Measurements from ENCODE around the gene ELOVL7.

The ELOVL7 gene

DNA sequence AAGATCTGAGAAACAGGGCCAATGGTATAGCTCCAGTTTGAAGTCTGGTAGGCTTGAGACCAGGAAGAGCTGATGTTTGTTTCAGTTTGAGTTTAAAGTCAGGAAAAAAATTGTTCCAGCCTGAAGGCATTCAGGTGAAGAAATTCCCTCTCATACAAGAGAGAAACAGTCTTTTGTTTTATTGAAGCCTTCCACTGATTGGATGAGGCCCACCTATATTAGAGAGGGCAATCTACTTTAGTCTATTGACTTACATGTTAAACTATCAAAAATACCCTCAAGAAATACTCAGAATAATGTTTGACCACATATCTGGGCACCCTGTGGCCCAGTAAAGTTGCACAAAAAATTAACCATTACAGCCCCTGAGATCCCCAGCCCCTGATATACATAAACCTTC is 138.9 kb downstream of the ELOVL7 start:
- DNase-seq, result no peak

DNA sequence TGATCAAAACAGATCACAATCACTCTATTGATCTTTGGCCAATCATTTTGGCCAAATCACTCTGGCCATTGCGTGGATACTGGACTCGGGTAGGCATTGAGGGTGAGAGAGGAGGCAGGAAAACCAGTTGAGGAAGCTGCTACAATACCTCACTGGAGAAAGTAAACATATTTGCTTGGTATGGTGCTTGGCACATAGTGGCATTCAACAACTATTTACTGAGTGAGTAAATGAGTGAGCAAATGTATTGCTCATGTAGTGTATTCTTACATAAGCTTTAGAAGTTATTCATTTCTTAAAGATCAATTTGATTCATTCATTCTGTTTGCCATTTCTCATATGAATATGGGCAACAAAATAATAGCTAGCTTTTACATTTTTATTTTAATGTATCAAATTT is 140.1 kb downstream of the ELOVL7 start:
- no peak for DNase-seq
